ENCODE measurements around the gene SLC5A5. TPM values are rescaled to one million over a fixed set of nuclear protein-coding genes. Genes with fewer than 3 reads are reported as not detected.
"Not testable (repeated sequence)": the region's sequence is repeated elsewhere in the genome, so short reads cannot be mapped to it uniquely, and the experiment has no call there.

Gene SLC5A5
- total RNA-seq, 4 donors from 2014 or later, result not detected

DNA sequence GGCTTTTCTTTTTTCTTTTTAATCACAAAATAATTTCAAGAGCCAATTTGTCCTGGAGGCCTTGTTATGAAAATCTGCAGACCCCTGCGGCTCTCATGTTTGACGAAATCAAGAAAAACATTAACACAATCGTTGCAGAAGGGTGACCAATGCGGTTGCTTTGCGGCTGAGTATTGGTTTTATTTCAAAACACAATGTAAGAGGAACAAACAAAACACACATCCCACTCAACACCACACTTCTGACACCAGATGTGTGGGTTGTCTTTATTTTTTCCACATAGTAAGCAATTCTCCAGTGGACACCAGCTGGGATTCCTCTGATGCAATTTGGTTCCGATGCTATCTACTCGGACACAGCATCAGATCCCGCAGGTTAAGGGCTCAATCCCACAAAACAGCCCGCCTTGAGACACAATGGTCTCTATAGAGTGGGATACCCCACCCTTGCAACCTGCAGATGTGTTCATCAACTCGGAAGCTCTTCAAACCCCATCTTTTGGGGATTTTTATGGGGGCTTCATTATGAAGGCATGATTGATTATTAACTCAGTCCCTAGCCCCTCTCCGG, 39.1 kb downstream of the SLC5A5 start:
- ATAC-seq, result no peak
- DNase-seq, result no peak
- in situ Hi-C loops (cut with MboI; ENCODE audit: low sequenced_read_pairs in 4 of 4), result no loop called here
- no peak for TF ChIP-seq POLR2A (IDR thresholded peaks at IDR 0.05)
- H3K9me3 ChIP-seq, result peaks cover 0 to 16% (median 0%) of the 10 kb centered on the region in 3 donors
- H3K36me3 ChIP-seq, result no peaks in the 10 kb centered on the region
- intact Hi-C loops (cut with DNase I; ENCODE audit: low total_unique reads), result no loop called here
- H3K27ac ChIP-seq, result no peak overlapping the region
- H3K4me3 ChIP-seq, result no peak overlapping the region
- H3K27me3 ChIP-seq, result peaks cover 0 to 10% (median 3%) of the 10 kb centered on the region in 3 donors
- no peaks in the 10 kb centered on the region for H3K4me1 ChIP-seq

- Histone ChIP-seq H3K9me3 (peaks cover 0 to 9% (median 0%) of the 10 kb centered on the region in 3 donors), H3K36me3 (no peaks in the 10 kb centered on the region), H3K4me3 (no peak overlapping the region), H3K27me3 (peaks cover 0 to 7% (median 3%) of the 10 kb centered on the region in 3 donors), H3K27ac (no peak overlapping the region), H3K4me1 (no peaks in the 10 kb centered on the region)
- intact Hi-C loops (cut with DNase I; ENCODE audit: low total_unique reads) (no loop called here), in situ Hi-C loops (cut with MboI; ENCODE audit: low sequenced_read_pairs in 4 of 4) (no loop called here)
- no peak for DNase-seq
- TF ChIP-seq, protein P1, sequence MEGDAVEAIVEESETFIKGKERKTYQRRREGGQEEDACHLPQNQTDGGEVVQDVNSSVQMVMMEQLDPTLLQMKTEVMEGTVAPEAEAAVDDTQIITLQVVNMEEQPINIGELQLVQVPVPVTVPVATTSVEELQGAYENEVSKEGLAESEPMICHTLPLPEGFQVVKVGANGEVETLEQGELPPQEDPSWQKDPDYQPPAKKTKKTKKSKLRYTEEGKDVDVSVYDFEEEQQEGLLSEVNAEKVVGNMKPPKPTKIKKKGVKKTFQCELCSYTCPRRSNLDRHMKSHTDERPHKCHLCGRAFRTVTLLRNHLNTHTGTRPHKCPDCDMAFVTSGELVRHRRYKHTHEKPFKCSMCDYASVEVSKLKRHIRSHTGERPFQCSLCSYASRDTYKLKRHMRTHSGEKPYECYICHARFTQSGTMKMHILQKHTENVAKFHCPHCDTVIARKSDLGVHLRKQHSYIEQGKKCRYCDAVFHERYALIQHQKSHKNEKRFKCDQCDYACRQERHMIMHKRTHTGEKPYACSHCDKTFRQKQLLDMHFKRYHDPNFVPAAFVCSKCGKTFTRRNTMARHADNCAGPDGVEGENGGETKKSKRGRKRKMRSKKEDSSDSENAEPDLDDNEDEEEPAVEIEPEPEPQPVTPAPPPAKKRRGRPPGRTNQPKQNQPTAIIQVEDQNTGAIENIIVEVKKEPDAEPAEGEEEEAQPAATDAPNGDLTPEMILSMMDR (IDR thresholded peaks at IDR 0.05 in 4 of 5, conservative IDR thresholded peaks at IDR 0.05 in 1 of 5), result no peak
- TF ChIP-seq POLR2A (IDR thresholded peaks at IDR 0.05), result no peak
- ATAC-seq, result no peak
Measured at GRCh38 chr19:17915940-17916593, 44.3 kb downstream of the SLC5A5 start.

DNA sequence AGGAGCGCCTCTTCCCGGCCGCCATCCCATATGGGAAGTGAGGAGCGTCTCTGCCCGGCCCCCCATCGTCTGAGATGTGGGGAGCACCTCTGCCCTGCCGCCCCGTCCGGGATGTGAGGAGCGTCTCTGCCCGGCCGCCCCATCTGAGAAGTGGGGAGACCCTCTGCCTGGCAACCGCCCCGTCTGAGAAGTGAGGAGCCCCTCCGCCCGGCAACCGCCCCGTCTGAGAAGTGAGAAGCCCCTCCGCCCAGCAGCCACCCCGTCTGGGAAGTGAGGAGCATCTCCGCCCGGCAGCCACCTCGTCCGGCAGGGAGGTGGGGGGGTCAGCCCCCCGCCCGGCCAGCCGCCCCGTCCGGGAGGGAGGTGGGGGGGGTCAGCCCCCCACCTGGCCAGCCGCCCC, 46.4 kb downstream of the SLC5A5 start:
- in situ Hi-C loops (cut with MboI; ENCODE audit: low sequenced_read_pairs in 4 of 4); H3K27ac ChIP-seq; ATAC-seq; H3K4me3 ChIP-seq; H3K36me3 ChIP-seq; H3K9me3 ChIP-seq; H3K4me1 ChIP-seq; intact Hi-C loops (cut with DNase I; ENCODE audit: low total_unique reads); H3K27me3 ChIP-seq; DNase-seq: not testable (repeated sequence)

GRCh38 chr19:17919122-17919521, 47.4 kb downstream of the SLC5A5 start:
- DNase-seq; H3K4me3 ChIP-seq; in situ Hi-C loops (cut with MboI; ENCODE audit: low sequenced_read_pairs in 4 of 4); ATAC-seq; H3K27me3 ChIP-seq; intact Hi-C loops (cut with DNase I; ENCODE audit: low total_unique reads); H3K9me3 ChIP-seq; H3K4me1 ChIP-seq; H3K36me3 ChIP-seq; H3K27ac ChIP-seq: not testable (repeated sequence)

DNA sequence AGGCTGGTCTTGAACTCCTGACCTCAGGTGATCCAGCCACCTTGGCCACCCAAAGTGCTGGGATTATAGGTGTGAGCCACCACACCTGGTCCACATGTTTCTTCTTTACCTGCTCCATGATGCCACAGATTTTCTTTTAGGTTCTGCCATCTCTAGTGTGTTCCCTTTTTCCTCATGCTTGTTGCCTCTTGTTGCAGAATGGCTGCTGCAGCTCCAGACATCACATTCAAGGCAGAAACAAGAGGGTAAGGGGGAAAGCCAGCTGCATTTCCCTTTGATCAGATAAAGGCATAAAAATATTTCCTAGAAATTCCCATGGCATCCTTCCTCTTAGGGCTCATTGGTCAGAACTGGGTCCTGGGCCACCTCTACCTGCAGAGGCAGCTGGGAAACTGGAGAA, 48.8 kb downstream of the SLC5A5 start:
- intact Hi-C loops (cut with DNase I; ENCODE audit: low total_unique reads) (no loop called here), in situ Hi-C loops (cut with MboI; ENCODE audit: low sequenced_read_pairs in 4 of 4) (loop anchor here in 1 of 4 donors (10.0 kb wide), 1 partner anchor 66 kb away; the partner anchor contains the start of gene RPL18A)
- no peaks in the 10 kb centered on the region for H3K27me3 ChIP-seq
- H3K4me1 ChIP-seq, result no peaks in the 10 kb centered on the region
- no peak overlapping the region for H3K27ac ChIP-seq
- no peak for TF ChIP-seq POLR2A (IDR thresholded peaks at IDR 0.05)
- TF ChIP-seq, protein P1 (IDR thresholded peaks at IDR 0.05 in 4 of 5, conservative IDR thresholded peaks at IDR 0.05 in 1 of 5), result no peak
- DNase-seq (no peak), ATAC-seq (no peak)
- H3K4me3 ChIP-seq, result no peak overlapping the region
- no peaks in the 10 kb centered on the region for H3K36me3 ChIP-seq
- H3K9me3 ChIP-seq, result no peaks in the 10 kb centered on the region

DNA sequence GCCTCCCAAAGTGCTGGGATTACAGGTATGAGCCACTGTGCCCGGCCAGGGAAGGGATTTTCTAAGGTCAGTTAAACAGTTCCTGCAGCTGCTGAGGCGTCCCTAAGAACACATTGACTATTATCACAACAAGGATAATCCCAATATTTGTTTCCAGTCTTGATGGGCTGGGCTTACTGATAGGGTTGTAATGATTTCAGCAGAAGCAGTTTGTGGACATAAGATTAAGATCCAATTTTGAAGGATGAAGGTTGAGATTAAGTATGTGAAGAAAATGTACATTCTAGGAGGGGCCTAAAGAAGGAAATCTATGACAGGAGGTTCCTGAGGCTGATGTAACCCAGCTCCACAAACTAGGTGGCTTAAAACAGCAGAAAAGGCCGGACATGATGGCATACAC, 50.4 kb downstream of the SLC5A5 start:
- H3K27me3 ChIP-seq, result no peaks in the 10 kb centered on the region
- TF ChIP-seq POLR2A (IDR thresholded peaks at IDR 0.05), result no peak
- TF ChIP-seq, protein P1 (IDR thresholded peaks at IDR 0.05 in 4 of 5, conservative IDR thresholded peaks at IDR 0.05 in 1 of 5), result no peak
- intact Hi-C loops (cut with DNase I; ENCODE audit: low total_unique reads), result no loop called here
- no peak overlapping the region for H3K4me3 ChIP-seq
- H3K36me3 ChIP-seq, result no peaks in the 10 kb centered on the region
- ATAC-seq, result no peak
- H3K9me3 ChIP-seq, result no peaks in the 10 kb centered on the region
- DNase-seq, result no peak
- no peaks in the 10 kb centered on the region for H3K4me1 ChIP-seq
- in situ Hi-C loops (cut with MboI; ENCODE audit: low sequenced_read_pairs in 4 of 4), result loop anchor here in 1 of 4 donors (10.0 kb wide), 1 partner anchor 67 kb away; the partner anchor contains the start of gene RPL18A
- no peak overlapping the region for H3K27ac ChIP-seq
